ENCODE measurements around the gene MYL4.
A peak's percentile ranks its signal among the peaks of the same experiment; 100 is the strongest.
"Not testable (repeated sequence)": the region's sequence is repeated elsewhere in the genome, so short reads cannot be mapped to it uniquely, and the experiment has no call there.

The MYL4 gene

GRCh38 chr17:47179141-47179540 lies 30.0 kb upstream of the MYL4 start:
- DNase-seq (ENCODE audit: insufficient read length, low spot score) = no peak
- TF ChIP-seq TAF1 (IDR thresholded peaks at IDR 0.05; ENCODE audit: low read depth, low read length) = no peak
- TF ChIP-seq POLR2A (IDR thresholded peaks at IDR 0.05; ENCODE audit: low read depth, low read length) = no peak
- TF ChIP-seq POLR2AphosphoS5 (IDR thresholded peaks at IDR 0.05; ENCODE audit: low read depth, low read length) = no peak
- no peak for TF ChIP-seq POU2F2 (IDR thresholded peaks at IDR 0.05; ENCODE audit: low read depth, low read length)
- TF ChIP-seq SPI1 (IDR thresholded peaks at IDR 0.05; ENCODE audit: low read depth, low read length) = no peak
- no peak for TF ChIP-seq PAX5 (IDR thresholded peaks at IDR 0.05; ENCODE audit: insufficient read depth, low read length, severe bottlenecking)
- no peak for FAIRE-seq

GRCh38 chr17:47180337-47180736 lies 28.8 kb upstream of the MYL4 start:
- no peak for DNase-seq (ENCODE audit: insufficient read length, low spot score)
- FAIRE-seq = no peak
- no peak for TF ChIP-seq TAF1 (IDR thresholded peaks at IDR 0.05; ENCODE audit: low read depth, low read length)
- no peak for TF ChIP-seq POLR2A (IDR thresholded peaks at IDR 0.05; ENCODE audit: low read depth, low read length)
- TF ChIP-seq SPI1 (IDR thresholded peaks at IDR 0.05; ENCODE audit: low read depth, low read length) = no peak
- no peak for TF ChIP-seq POLR2AphosphoS5 (IDR thresholded peaks at IDR 0.05; ENCODE audit: low read depth, low read length)
- TF ChIP-seq POU2F2 (IDR thresholded peaks at IDR 0.05; ENCODE audit: low read depth, low read length) = no peak
- no peak for TF ChIP-seq PAX5 (IDR thresholded peaks at IDR 0.05; ENCODE audit: insufficient read depth, low read length, severe bottlenecking)

GRCh38 chr17:47180988-47181387 lies 28.2 kb upstream of the MYL4 start:
- not testable (repeated sequence) for FAIRE-seq; DNase-seq (ENCODE audit: insufficient read length, low spot score)

- no peak for FAIRE-seq
- DNase-seq (ENCODE audit: insufficient read length, low spot score) = no peak
- TF ChIP-seq TAF1 (IDR thresholded peaks at IDR 0.05; ENCODE audit: low read depth, low read length) (no peak), PAX5 (IDR thresholded peaks at IDR 0.05; ENCODE audit: insufficient read depth, low read length, severe bottlenecking) (no peak), POLR2A (IDR thresholded peaks at IDR 0.05; ENCODE audit: low read depth, low read length) (no peak), POLR2AphosphoS5 (IDR thresholded peaks at IDR 0.05; ENCODE audit: low read depth, low read length) (no peak), POU2F2 (IDR thresholded peaks at IDR 0.05; ENCODE audit: low read depth, low read length) (no peak), SPI1 (IDR thresholded peaks at IDR 0.05; ENCODE audit: low read depth, low read length) (no peak)
Observed at GRCh38 chr17:47184681-47185080, 24.5 kb upstream of the MYL4 start.

- DNase-seq (ENCODE audit: insufficient read length, low spot score) (no peak), FAIRE-seq (no peak)
- peak; percentile 61 for TF ChIP-seq POLR2A (IDR thresholded peaks at IDR 0.05; ENCODE audit: low read depth, low read length)
- peak; percentile 29; the same call in 1 of the 2 replicates for TF ChIP-seq TAF1 (IDR thresholded peaks at IDR 0.05; ENCODE audit: low read depth, low read length)
- no peak for TF ChIP-seq POU2F2 (IDR thresholded peaks at IDR 0.05; ENCODE audit: low read depth, low read length)
- no peak; the same call in 1 of the 2 replicates for TF ChIP-seq POLR2AphosphoS5 (IDR thresholded peaks at IDR 0.05; ENCODE audit: low read depth, low read length)
Observed at GRCh38 chr17:47188271-47188875, 20.8 kb upstream of the MYL4 start.

- FAIRE-seq (peak; percentile 100), DNase-seq (ENCODE audit: insufficient read length, low spot score) (peak; percentile 78)
- TF ChIP-seq POU2F2 (IDR thresholded peaks at IDR 0.05; ENCODE audit: low read depth, low read length) = no peak
- TF ChIP-seq TAF1 (IDR thresholded peaks at IDR 0.05; ENCODE audit: low read depth, low read length) = peak; percentile 41; the same call in 1 of the 2 replicates
- no peak for TF ChIP-seq SPI1 (IDR thresholded peaks at IDR 0.05; ENCODE audit: low read depth, low read length)
- TF ChIP-seq POLR2AphosphoS5 (IDR thresholded peaks at IDR 0.05; ENCODE audit: low read depth, low read length) = 0 out of 2 replicates have a peak, but pooled peaks have one; percentile 31
- peak; percentile 37; the same call in 1 of the 2 replicates for TF ChIP-seq POLR2A (IDR thresholded peaks at IDR 0.05; ENCODE audit: low read depth, low read length)
- no peak for TF ChIP-seq PAX5 (IDR thresholded peaks at IDR 0.05; ENCODE audit: insufficient read depth, low read length, severe bottlenecking)
Observed at GRCh38 chr17:47188876-47189731, 20.0 kb upstream of the MYL4 start, which contains the start of gene CDC27. TSS of gene CDC27 (minus strand) at chr17:47189295. CDS start at chr17:47189172, 123 bp downstream.

GRCh38 chr17:47189732-47190237 lies 19.4 kb upstream of the MYL4 start:
- FAIRE-seq = no peak
- TF ChIP-seq SPI1 (IDR thresholded peaks at IDR 0.05; ENCODE audit: low read depth, low read length) = no peak
- no peak for TF ChIP-seq TAF1 (IDR thresholded peaks at IDR 0.05; ENCODE audit: low read depth, low read length)
- no peak for TF ChIP-seq POLR2AphosphoS5 (IDR thresholded peaks at IDR 0.05; ENCODE audit: low read depth, low read length)
- no peak for TF ChIP-seq POU2F2 (IDR thresholded peaks at IDR 0.05; ENCODE audit: low read depth, low read length)
- TF ChIP-seq PAX5 (IDR thresholded peaks at IDR 0.05; ENCODE audit: insufficient read depth, low read length, severe bottlenecking) = no peak
- no peak for TF ChIP-seq POLR2A (IDR thresholded peaks at IDR 0.05; ENCODE audit: low read depth, low read length)
- DNase-seq (ENCODE audit: insufficient read length, low spot score) = no peak

- no peak for TF ChIP-seq PAX5 (IDR thresholded peaks at IDR 0.05; ENCODE audit: insufficient read depth, low read length, severe bottlenecking)
- TF ChIP-seq POLR2A (IDR thresholded peaks at IDR 0.05; ENCODE audit: low read depth, low read length) = no peak
- TF ChIP-seq POLR2AphosphoS5 (IDR thresholded peaks at IDR 0.05; ENCODE audit: low read depth, low read length) = no peak
- no peak for TF ChIP-seq POU2F2 (IDR thresholded peaks at IDR 0.05; ENCODE audit: low read depth, low read length)
- no peak for TF ChIP-seq SPI1 (IDR thresholded peaks at IDR 0.05; ENCODE audit: low read depth, low read length)
- no peak for TF ChIP-seq TAF1 (IDR thresholded peaks at IDR 0.05; ENCODE audit: low read depth, low read length)
- DNase-seq (ENCODE audit: insufficient read length, low spot score) (no peak), FAIRE-seq (no peak)
Observed at GRCh38 chr17:47190243-47190642, 18.9 kb upstream of the MYL4 start.

GRCh38 chr17:47190770-47191169 lies 18.4 kb upstream of the MYL4 start:
- DNase-seq (ENCODE audit: insufficient read length, low spot score) (no peak), FAIRE-seq (no peak)

More at GRCh38 chr17:47190770-47191169, 18.4 kb upstream of the MYL4 start:
- TF ChIP-seq TAF1 (IDR thresholded peaks at IDR 0.05; ENCODE audit: low read depth, low read length) (no peak), POLR2AphosphoS5 (IDR thresholded peaks at IDR 0.05; ENCODE audit: low read depth, low read length) (no peak), PAX5 (IDR thresholded peaks at IDR 0.05; ENCODE audit: insufficient read depth, low read length, severe bottlenecking) (no peak), POU2F2 (IDR thresholded peaks at IDR 0.05; ENCODE audit: low read depth, low read length) (no peak), SPI1 (IDR thresholded peaks at IDR 0.05; ENCODE audit: low read depth, low read length) (no peak), POLR2A (IDR thresholded peaks at IDR 0.05; ENCODE audit: low read depth, low read length) (no peak)
